ENCODE results near the gene RGS2.

RGS2 gene

GRCh38 chr1:192832492-192832891 is 23.7 kb downstream of the RGS2 start:
- no peak for DNase-seq

GRCh38 chr1:192835116-192835515 is 26.3 kb downstream of the RGS2 start:
- no peak for DNase-seq

GRCh38 chr1:192839162-192840066 is 30.6 kb downstream of the RGS2 start:
- DNase-seq, result no peak

GRCh38 chr1:192844360-192844759 is 35.5 kb downstream of the RGS2 start:
- DNase-seq, result no peak

DNA sequence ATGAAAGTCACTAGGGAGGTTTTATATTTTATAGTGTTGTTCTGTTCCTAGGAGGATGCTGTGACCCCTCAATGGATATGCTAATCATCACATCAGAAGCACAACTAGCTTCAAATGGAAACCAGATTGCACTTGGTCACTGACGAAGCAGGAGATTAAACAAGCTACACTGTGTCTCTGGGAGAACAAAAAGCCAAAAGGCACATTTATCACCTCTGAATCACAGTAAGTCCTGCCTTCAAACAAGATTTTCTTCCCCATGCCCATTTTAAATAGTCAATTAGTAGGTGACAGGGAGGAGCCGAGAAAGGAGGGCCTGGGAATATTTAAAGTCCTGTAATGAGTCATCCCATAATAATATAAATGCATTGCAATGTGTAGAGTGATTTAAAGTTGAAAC is 38.1 kb downstream of the RGS2 start:
- no peak for DNase-seq

DNA sequence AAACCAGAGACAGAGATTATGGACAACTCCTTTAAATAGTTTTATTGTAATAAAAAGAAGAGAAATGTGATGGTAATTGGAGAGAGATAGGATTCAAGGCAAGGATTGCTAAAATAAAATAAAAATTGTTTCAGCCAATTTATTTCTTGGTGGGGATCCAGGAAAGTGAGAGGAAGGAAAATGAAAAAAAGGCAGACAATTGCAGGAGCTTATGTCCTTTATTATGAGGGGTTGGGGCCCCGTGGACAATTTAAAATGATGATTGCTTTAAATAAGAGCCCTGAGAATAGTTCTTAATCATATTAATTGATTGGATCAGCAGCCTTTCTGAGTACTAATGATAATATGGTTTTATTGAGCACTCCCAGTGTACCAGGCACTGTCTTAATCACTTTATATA is 40.2 kb downstream of the RGS2 start:
- DNase-seq, result no peak

DNA sequence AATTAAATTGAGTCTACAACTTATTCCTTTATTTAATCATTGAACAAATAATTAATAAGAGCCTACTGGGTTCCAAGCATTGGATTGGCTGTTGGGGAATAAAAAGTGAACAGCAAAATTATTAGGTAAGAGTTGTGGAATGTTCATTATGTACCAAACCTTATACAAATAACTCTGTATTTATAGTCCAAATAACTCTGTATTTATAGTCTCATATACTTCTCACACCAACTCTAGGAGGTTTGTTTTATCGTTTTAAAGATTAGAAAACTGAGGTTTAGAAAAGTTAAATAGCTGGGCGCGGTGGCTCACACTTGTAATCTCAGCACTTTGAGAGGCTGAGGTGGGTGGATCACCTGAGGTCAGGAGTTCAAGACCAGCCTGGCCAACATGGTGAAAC is 40.6 kb downstream of the RGS2 start:
- no peak for DNase-seq

- DNase-seq, result no peak
These were observed 43.4 kb downstream of the RGS2 start for GRCh38 chr1:192852001-192852947.

GRCh38 chr1:192858456-192858855 is 49.6 kb downstream of the RGS2 start:
- DNase-seq, result no peak

- no peak for DNase-seq
These were observed 51.0 kb downstream of the RGS2 start for GRCh38 chr1:192859808-192860207.

DNA sequence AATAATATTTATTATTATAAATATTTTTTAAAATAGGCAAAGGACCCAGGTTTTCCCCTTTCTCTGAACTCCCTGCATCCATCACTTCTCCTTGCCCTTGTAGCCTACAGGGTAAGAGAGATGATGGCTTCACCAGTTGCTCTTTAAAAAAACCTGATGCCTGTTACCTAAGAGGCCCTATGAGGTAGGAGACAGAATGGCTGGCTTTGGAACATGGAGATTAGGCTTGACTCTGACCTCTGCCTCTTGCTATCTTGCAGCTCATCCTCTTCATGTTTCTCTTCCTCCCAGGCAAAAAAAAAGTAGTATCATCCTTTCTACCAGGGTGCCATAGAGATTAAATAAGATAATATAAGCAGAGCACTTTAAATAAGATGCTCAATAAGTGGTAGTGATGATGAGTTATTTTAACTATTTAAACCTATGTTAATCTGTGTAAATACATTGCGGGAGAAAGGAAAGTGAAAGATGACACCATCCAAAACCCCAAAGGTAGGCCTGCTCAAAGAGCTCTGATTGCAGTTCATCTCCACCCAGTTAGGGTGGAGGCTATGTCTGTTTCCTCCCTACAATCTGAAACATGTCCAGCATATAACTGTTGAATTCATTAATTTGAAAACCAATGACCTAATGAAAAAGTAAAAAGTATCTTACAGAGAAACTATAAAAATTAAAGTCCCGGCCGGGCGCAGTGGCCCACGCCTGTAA is 51.8 kb downstream of the RGS2 start:
- DNase-seq, result no peak

GRCh38 chr1:192861860-192862259 is 53.0 kb downstream of the RGS2 start:
- DNase-seq, result no peak

Data from NCI-H526 treated with DMSO at 0.1 percent for 48 hours (cell line).